NK-92 treated with Interleukin-12 subunit alpha and Interleukin-12 subunit beta, amount 100 ng/mL, for 24 hours (cell line): ENCODE measurements around the gene POU3F1.
A peak's percentile ranks its signal among the peaks of the same experiment; 100 is the strongest.

ENCODE experiments used
- DNase-seq: peaks from one replicate; lab custom pipeline; 2025; lab: John Stamatoyannopoulos, UW

POU3F1 gene

DNA sequence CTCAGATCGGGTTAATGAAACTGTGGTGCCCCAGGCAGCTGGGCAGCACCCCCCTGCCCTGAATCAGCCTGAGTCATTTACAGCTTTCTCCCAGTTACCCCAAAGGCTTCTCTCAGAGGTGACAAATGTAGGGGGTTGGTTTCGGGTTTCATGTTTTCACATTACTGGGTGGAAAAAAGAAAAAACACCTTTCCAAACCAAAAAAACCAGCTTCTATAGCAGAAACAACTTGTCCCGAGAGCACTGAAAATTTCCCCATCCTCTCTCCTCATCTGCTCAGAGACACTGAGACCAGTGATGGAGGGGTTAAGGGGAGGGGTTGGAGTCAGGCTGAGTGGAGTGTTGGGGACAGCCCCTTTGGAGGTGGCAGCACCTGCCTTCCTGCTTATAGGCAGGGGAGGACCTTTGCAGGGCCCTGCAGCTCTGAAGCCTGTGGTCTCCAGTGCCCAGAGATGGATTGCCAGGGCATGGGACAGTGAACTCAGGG, 18.4 kb downstream of the POU3F1 start:
- DNase-seq, result peak; percentile 65

GRCh38 chr1:38027201-38028104, 19.1 kb downstream of the POU3F1 start:
- DNase-seq, result no peak

- peak; percentile 29 for DNase-seq
These were observed 19.9 kb downstream of the POU3F1 start for GRCh38 chr1:38026592-38027200.

DNA sequence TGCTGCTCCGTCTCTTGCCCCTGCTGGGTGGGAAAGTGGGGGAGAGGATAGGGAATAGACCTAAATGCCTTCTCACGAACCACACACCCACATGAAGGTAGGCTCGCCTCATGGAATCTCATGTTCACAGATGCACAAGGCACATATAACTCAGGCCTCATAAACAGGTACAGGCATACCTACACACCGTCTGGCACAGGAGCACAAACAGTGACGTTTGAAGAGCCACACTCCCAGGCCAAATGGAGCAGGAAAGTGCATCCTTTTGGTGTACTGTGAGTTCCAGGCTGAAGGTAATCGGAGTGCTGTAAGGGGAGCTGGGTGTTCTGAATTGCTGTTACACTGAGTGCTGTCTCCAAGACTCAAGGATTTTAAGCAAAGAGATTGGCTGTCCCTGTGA, 20.9 kb downstream of the POU3F1 start:
- no peak for DNase-seq

- DNase-seq, result no peak
These were observed 21.4 kb downstream of the POU3F1 start for GRCh38 chr1:38025233-38025632.

DNA sequence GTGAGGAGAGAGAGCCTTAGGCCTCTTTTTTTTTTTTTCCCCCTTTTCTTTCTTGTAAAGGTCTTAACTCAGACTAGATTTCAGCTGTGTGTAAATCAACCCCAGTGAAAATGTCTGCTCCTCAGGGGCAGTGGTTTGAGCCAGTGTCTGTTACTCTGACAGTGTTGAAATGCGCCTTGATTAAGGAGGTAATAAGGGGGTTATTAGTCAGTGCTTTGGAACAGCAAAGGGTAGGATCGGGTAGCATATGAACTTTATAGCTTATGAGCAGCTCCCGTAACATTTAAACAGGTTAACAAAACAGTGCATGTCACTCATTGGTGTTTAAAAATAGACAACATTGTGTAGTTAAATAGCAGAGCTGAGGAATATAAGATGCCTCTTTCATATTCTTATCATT, 23.8 kb downstream of the POU3F1 start:
- DNase-seq, result no peak

DNA sequence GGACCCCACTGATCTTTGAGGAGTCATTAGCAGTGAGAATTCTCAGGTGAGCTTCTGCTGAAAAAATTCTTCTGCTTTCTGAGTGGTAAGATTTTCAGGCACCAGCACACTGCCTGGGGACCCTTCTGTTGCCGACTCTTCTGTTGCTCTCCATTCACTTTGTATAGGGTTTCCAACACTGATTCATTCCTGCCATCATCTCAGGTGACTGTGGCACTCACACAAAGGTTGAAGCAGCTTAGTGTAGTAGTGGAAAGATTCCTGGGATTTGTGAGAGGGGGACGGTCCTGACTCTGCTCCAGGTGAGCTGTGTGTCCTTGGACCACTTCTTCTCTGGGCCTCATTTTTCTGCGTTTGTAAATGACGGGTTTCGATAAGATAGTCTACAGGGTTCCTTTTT, 24.6 kb downstream of the POU3F1 start:
- no peak for DNase-seq

DNA sequence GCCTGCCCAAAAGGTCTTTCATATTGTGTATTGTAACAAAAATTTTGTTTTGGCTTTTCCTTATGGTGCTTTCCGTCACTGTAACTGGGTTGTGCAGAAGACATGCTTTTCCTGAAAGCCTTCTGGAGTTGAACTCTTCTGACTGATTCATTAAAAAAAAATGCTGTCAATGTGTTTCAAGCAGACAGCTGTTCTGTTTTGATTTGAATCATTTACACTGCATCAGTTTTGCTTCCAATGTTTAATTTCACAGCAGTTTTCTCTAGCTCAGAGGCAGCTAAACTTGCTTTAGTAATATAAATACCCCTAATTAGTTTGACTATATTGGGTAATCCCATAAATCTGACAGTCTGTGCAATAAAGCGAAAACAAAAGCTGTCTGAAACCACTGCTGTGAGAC, 26.2 kb downstream of the POU3F1 start:
- DNase-seq, result no peak

DNA sequence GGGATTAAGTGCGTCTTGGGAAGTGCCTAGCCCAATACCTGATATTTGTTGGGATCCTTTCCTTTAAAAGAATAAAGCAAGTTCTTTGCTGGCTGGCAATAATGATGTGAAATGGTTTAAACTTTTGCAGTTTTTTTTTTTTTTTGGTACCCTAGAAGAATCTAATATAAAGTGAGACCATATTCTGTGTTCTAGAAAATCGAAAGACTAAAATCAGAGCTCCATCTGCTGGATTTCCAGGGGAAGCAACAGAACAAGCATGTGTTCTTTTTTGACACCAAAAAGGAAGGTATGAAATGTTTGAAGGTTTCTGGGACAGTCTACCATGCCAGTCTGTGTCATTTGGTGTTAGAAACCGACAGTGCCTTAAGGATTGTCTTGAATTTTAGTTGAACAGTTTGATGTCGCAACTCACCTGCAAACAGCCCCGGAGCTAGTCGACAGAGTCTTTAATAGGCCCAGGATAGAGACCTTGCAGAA, 27.7 kb downstream of the POU3F1 start:
- DNase-seq, result no peak

- no peak for DNase-seq
These were observed 30.4 kb downstream of the POU3F1 start for GRCh38 chr1:38015978-38016725.

GRCh38 chr1:38014724-38015424, 31.7 kb downstream of the POU3F1 start:
- no peak for DNase-seq

DNA sequence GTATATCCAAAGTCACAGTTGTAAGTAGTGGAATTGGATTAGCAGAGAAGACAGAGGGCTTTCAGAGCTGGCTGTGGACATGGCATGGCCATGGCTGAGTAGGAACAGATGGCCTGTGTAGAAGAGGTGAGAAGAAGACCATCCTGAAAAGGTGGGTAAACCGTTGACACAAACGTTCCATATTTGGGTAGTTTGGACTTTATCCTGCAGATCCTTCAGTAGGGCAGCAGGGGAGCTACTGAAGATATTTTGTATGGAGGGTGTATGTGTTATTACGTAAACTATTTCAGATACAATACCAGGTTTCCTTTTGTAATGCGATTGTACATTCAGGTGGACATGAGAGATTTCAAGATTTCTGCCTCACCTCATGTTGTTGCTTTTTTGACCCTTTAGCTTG, 32.4 kb downstream of the POU3F1 start:
- DNase-seq, result no peak

GRCh38 chr1:38013227-38013622, 33.4 kb downstream of the POU3F1 start:
- no peak for DNase-seq

DNA sequence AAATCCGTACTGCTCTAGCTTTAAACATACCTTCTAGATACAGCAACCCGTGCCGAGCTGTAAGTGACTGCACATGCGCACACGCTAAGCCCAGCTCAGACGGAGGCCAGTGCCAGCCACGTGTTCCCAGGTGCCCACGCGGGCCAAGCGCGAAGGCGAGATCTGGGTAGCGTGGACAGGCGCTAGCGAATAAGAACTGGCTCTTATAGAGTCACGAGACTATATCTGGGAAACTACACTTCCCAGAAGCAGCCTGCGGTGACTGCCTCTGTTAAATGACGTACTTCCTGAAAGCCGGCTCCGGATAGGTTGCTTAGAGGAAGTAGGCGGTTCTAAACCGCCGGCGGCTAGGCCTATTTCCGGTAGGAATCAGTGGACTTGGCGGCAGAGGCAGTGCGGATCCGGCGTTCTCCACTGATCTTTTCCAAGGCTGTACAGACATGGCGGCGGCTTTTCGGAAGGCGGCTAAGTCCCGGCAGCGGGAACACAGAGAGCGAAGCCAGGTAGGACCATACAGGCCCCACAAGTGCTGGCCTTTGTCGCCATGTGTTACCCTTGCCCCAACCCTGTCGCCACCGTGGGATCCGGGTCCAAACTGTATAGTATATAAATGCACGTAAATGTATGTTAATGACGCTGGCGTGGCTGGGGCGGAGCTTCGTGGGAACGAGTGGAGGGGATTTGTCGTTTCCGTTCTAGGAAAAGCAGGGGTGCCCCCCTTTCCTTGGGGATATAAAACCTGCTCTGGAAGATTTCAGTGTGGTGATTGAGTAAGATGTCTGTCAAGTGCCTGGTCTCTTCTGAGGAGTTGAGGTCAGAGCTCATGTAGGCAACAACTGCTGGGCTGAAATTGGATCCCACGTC, 34.0 kb downstream of the POU3F1 start, which contains the start of gene UTP11:
Gene UTP11, plus strand, starts transcription at position 372 of the 864 bp plus-strand sequence. Its CDS starts 69 bp downstream, at position 441.
- DNase-seq, result peak; percentile 93

DNA sequence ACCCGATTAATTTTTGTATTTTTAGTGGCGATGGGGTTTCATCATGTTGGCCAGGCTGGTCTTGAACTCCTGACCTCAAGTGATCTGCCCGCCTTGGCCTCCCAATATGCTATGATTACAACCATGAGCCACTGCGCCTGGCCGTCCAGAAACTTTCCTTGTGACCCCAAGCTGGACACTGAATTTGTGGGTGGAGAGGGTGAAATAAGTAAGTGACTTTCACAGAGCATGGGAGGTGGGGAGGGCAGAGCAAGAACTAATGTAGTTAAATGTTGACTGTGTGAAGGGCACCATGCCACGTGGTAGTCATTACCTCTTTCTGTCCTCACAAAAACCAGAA, 36.8 kb downstream of the POU3F1 start:
- DNase-seq, result no peak

DNA sequence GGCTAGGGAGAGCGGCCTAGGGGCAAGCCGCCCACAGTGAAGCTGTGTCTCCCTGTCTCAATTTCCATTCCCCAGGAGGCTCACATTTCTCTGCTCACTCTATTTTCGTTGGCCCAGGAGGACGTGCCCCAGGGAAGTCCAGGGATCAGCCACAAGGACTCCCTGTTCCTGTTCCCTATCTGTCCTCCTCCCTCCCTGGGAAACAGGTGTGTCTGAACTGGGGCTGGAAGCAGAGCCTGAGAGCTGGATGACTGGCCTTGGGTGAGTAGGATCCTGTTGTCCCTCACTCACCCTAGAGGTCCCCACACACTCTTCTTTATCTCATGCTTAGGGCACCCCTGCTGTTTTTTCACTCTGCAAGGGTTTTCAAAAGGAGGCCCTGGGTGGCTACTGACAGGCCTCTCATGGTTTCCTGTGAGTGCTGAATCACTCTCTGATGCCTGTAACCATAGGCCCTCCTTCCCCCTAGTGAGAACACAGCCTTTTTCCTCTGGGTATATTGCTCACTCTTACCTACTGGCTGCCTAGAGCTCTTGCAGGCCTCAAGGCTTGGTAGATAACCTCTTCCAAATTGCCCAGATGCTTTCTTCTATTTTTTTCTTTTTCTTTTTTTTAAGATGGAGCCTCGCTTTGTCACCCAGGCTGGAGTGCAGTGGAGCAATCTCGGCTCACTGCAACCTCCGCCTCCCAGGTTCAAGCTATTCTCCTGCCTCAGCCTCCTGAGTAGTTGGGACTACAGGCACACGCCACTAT, 37.3 kb downstream of the POU3F1 start:
- peak; percentile 55 for DNase-seq

GRCh38 chr1:38006008-38006828, 40.4 kb downstream of the POU3F1 start:
- DNase-seq, result no peak

GRCh38 chr1:38005195-38006007, 41.2 kb downstream of the POU3F1 start, which contains the start of gene FHL3:
FHL3 (minus strand) TSS chr1:38005514; CDS start chr1:37999412, 6,102 bp downstream.
- no peak for DNase-seq
